GM21825 (cell line): ENCODE results near the gene ASGR1.
"Not testable (repeated sequence)": the region's sequence is repeated elsewhere in the genome, so short reads cannot be mapped to it uniquely, and the experiment has no call there.

Source experiments
- ATAC-seq: cut with Tn5 transposase; IDR thresholded peaks from one replicate; pipeline ENCODE4 v1.9.1; 2021; ENCODE audit warnings: mild to moderate bottlenecking, moderate library complexity; ENCODE audit not compliant: unreplicated experiment

The ASGR1 gene

DNA sequence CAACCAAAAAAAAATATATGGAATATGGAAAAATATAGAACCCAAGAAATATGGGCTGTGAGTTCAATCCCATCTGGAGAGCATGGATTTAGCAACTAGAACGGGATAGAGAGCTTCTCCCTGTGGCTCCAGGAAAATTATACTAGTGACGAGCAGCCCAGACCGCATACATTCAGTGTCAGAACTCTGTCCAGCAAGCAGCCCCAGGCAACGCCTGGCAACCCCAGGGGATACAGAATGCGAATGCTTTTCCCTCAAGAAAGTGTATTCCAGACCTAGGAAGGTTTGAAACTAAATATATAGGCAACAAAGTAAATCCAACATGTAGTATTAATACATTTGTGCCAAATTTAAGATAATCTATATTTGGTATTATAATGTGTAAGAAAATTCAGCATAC lies 51.0 kb downstream of the ASGR1 start:
- ATAC-seq = no peak

DNA sequence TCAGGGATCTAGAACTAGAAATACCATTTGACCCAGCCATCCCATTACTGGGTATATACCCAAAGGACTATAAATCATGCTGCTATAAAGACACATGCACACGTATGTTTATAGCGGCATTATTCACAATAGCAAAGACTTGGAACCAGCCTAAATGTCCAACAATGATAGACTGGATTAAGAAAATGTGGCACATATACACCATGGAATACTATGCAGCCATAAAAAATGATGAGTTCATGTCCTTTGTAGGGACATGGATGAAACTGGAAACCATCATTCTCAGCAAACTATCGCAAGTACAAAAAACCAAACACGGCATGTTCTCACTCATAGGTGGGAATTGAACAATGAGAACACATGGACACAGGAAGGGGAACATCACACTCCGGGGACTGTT lies 51.7 kb downstream of the ASGR1 start:
- ATAC-seq = not testable (repeated sequence)

DNA sequence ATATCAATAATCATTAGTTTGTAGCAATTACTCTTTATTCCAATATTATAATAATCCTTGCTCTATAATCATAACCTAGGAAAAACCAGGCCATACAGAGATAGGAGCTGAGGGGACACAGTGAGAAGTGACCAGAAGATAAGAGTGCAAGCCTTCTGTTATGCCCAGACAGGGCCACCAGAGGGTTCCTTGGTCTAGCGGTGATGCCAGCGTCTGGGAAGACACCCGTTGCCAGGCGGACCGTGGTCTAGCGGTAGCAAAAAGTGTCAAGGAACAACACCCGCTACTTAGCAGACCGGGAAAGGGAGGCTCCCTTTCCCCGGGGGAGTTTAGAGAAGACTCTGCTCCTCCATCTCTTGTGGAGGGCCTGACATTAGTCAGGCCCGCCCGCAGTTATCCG lies 52.8 kb downstream of the ASGR1 start:
- ATAC-seq = not testable (repeated sequence)

DNA sequence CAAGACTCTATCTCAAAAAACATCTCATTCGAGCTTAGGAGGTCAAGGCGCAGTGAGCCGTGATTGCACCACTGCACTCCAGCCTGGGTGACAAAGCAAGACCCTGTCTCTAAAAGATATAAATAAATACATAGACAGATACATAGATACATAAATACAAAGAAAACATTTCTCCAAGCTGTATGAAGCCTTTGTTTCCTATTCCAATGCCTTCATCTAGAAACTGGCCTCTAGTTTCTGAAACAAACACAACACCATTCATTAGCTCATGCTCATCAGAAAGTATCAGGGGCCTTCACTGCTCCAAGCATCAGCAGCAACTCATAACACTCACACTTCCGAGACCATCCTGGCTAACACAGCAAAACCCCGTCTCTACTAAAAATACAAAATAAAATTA lies 54.2 kb downstream of the ASGR1 start:
- no peak for ATAC-seq

DNA sequence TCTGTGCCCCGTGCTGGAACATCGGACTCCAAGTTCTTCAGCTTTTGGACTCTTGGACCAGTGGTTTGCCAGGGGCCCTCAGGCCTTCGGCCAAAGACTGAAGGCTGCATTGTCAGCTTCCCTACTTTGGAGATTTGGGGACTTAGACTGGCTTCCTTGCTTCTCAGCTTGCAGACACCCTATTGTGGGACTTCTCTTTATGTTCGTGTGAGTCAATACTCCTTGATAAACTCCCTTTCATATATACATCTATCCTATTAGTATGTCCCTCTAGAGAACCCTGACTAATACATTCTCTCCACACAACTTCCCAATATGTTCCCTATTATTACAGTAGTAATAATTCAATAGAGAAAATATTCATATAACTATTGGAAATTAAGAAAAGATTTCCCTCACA lies 55.3 kb downstream of the ASGR1 start:
- no peak for ATAC-seq
